GM18499 (cell line): ENCODE measurements around the gene MRPL55.

Source experiments
- ATAC-seq: cut with Tn5 transposase; IDR thresholded peaks from one replicate; pipeline ENCODE4 v1.9.1; 2021; ENCODE audit warnings: moderate number of reproducible peaks; ENCODE audit not compliant: insufficient read depth, unreplicated experiment

The MRPL55 gene

GRCh38 chr1:228148196-228148861 lies 39.2 kb upstream of the MRPL55 start:
- no peak for ATAC-seq

- ATAC-seq = no peak
These were observed 38.7 kb upstream of the MRPL55 start for GRCh38 chr1:228147768-228148167.

- no peak for ATAC-seq
These were observed 38.1 kb upstream of the MRPL55 start for GRCh38 chr1:228147151-228147693.

- no peak for ATAC-seq
These were observed 37.5 kb upstream of the MRPL55 start for GRCh38 chr1:228146417-228147150.

- no peak for ATAC-seq
These were observed 36.6 kb upstream of the MRPL55 start for GRCh38 chr1:228145463-228146416.

- no peak for ATAC-seq
These were observed 35.9 kb upstream of the MRPL55 start for GRCh38 chr1:228144993-228145343.

- ATAC-seq = no peak
These were observed 35.3 kb upstream of the MRPL55 start for GRCh38 chr1:228144193-228144992.

- ATAC-seq = no peak
These were observed 34.5 kb upstream of the MRPL55 start for GRCh38 chr1:228143480-228144192.

GRCh38 chr1:228142701-228143136 lies 33.6 kb upstream of the MRPL55 start:
- no peak for ATAC-seq

GRCh38 chr1:228142155-228142691 lies 33.1 kb upstream of the MRPL55 start:
- ATAC-seq = no peak

GRCh38 chr1:228141226-228142044 lies 32.3 kb upstream of the MRPL55 start:
- ATAC-seq = no peak

- ATAC-seq = no peak
These were observed 31.7 kb upstream of the MRPL55 start for GRCh38 chr1:228140724-228141225.

GRCh38 chr1:228139931-228140723 lies 31.0 kb upstream of the MRPL55 start, which contains the start of gene GUK1:
Gene GUK1 (plus strand): TSS chr1:228140279. CDS start chr1:228140303, 24 bp downstream.
- peak; percentile 86 for ATAC-seq

- ATAC-seq = no peak
These were observed 30.4 kb upstream of the MRPL55 start for GRCh38 chr1:228139406-228139930.

GRCh38 chr1:228136901-228137300 lies 27.8 kb upstream of the MRPL55 start:
- no peak for ATAC-seq

GRCh38 chr1:228134591-228134990 lies 25.5 kb upstream of the MRPL55 start:
- ATAC-seq = no peak

- no peak for ATAC-seq
These were observed 22.7 kb upstream of the MRPL55 start for GRCh38 chr1:228131766-228132165.
